KMS-11 (cell line): ENCODE data around the gene PHRF1.

Source experiments
- H2AFZ ChIP-seq: fragments of 200-600 bp; sonication (generic); 2 replicates; pipeline ENCODE4 v1.6.1; 2016; ENCODE audit warnings: antibody characterized with exemption, mixed run types, low read depth
- H3K27ac ChIP-seq: fragments of 200-600 bp; sonication (generic); 2 replicates; pipeline ENCODE4 v1.6.1; 2016; ENCODE audit warnings: mild to moderate bottlenecking, mixed run types
- H3K27me3 ChIP-seq: fragments of 200-600 bp; sonication (generic); 2 replicates; pipeline ENCODE4 v1.6.1; 2017; ENCODE audit warnings: mild to moderate bottlenecking, low read depth, mixed run types, moderate library complexity; ENCODE audit not compliant: insufficient read depth
- H3K36me3 ChIP-seq: fragments of 200-600 bp; sonication (generic); 2 replicates; pipeline ENCODE4 v1.6.1; 2017; ENCODE audit warnings: mild to moderate bottlenecking, mixed run types; ENCODE audit not compliant: insufficient read depth
- H3K4me1 ChIP-seq: fragments of 200-600 bp; sonication (generic); 2 replicates; pipeline ENCODE4 v1.6.1; 2016; ENCODE audit warnings: mild to moderate bottlenecking, low read depth, mixed run types; ENCODE audit not compliant: poor library complexity, severe bottlenecking
- H3K4me2 ChIP-seq: fragments of 200-600 bp; sonication (generic); 2 replicates; pipeline ENCODE4 v1.7.0; 2016; ENCODE audit warnings: mild to moderate bottlenecking, mixed run types
- H3K4me3 ChIP-seq: fragments of 200-600 bp; sonication (generic); IDR thresholded peaks from 2 replicates; pipeline ENCODE4 v1.6.1; 2017; ENCODE audit warnings: low read depth, low read length, mixed read lengths; ENCODE audit not compliant: insufficient read depth
- H3K79me2 ChIP-seq: fragments of 200-600 bp; sonication (generic); 2 replicates; pipeline ENCODE4 v1.6.1; 2016; ENCODE audit warnings: low read depth, mixed run types; ENCODE audit not compliant: insufficient read depth
- H3K9ac ChIP-seq: fragments of 200-600 bp; sonication (generic); 2 replicates; pipeline ENCODE4 v1.6.1; 2016; ENCODE audit warnings: mild to moderate bottlenecking, mixed run types
- H4K20me1 ChIP-seq: fragments of 200-600 bp; sonication (generic); 2 replicates; pipeline ENCODE4 v1.6.1; 2016; ENCODE audit warnings: mild to moderate bottlenecking, mixed run types; ENCODE audit not compliant: insufficient read depth
- TF ChIP-seq, protein P1 (sequence below): fragments of 200-600 bp; sonication (generic); conservative IDR thresholded peaks from 2 replicates; pipeline ENCODE4 v1.6.1; 2017; ENCODE audit warnings: low read depth, mild to moderate bottlenecking, antibody characterized with exemption, low read length, moderate library complexity, mixed read lengths

PHRF1 gene

DNA sequence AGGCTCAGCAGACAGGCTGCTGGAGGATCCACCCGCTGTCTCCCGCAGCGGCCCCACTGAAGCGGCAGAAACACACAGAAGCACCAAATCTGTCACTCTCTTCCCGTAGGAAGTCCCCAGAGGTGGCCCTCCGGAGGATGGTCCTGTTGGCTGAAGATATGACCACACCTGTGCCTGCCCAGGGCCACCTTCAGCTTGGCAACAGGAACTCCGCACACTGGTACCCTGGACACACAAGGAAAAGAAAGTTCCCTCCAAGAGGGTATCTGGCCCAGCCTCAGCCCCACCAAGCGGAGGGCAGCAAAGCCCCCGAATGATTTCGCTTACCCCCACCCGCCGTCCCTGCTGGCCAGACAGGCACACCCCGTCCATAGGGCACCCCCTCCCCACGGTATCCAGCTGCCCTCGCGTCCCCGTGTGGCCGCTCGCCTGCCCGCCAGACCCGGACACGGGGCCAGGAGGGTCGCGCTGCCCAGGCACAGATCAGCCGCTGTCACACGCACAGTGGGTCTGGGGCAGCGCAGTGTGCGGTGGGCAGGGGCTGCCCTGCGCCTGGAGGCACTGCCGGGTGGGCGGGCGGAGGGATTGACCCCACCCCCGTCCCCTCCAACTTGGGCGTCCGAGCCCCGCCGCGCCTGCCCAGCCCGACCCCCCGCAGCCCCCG, 8.5 kb upstream of the PHRF1 start:
- Histone ChIP-seq H3K4me2 (peak overlapping the region; percentile 33), H3K4me3 (no peak overlapping the region), H4K20me1 (no peaks in the 10 kb centered on the region), H3K36me3 (no peaks in the 10 kb centered on the region), H3K4me1 (peaks cover 3% of the 10 kb centered on the region), H3K79me2 (no peaks in the 10 kb centered on the region), H3K27ac (no peak overlapping the region), H2AFZ (peak overlapping the region; percentile 47), H3K9ac (no peak overlapping the region), H3K27me3 (no peaks in the 10 kb centered on the region)
- TF ChIP-seq, protein P1, sequence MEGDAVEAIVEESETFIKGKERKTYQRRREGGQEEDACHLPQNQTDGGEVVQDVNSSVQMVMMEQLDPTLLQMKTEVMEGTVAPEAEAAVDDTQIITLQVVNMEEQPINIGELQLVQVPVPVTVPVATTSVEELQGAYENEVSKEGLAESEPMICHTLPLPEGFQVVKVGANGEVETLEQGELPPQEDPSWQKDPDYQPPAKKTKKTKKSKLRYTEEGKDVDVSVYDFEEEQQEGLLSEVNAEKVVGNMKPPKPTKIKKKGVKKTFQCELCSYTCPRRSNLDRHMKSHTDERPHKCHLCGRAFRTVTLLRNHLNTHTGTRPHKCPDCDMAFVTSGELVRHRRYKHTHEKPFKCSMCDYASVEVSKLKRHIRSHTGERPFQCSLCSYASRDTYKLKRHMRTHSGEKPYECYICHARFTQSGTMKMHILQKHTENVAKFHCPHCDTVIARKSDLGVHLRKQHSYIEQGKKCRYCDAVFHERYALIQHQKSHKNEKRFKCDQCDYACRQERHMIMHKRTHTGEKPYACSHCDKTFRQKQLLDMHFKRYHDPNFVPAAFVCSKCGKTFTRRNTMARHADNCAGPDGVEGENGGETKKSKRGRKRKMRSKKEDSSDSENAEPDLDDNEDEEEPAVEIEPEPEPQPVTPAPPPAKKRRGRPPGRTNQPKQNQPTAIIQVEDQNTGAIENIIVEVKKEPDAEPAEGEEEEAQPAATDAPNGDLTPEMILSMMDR, result no peak

DNA sequence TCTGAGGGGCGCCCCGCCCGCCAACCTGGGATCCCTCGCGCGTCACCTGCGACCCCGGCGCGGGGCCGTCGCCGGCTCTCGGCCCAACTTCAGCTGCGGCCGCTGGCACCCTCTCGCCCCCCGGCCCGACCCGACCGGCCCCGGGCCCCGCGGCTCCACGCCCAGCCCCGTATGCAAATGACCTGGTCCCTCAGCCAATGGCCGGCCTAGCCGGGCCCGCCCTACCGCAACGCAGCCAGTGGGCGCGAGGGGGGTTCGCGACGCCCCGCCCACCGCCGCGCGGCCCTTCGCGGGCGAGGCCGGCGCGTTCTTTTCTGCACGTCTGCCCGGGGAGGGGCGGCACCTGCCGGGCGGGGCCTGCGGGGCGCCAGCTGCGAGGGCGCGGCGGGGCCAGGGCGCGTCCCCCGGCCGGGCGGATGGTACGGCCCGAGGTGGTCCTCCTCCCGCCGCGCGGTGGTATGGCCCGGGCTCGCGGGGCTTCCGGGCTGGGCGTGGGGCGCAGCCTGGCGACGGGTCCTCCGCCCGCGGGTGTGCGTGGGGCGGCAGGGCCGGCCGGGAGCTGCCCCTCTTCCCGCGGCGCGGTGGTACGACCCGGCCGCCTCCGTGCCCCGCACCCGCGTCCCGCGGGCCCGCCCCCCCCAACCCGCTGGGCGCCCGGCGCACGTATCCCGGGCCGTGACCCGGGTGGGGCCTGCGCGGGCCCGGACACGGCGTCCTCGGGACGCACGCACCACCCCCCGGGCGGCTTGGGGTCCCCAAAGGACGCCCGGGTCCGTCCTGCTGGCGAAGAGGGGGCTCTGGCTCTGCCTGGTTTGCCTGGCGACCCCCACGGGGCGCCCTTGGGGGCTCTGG, 7.7 kb upstream of the PHRF1 start:
- H4K20me1 ChIP-seq, result no peaks in the 10 kb centered on the region
- TF ChIP-seq, protein P1, result no peak
- H2AFZ ChIP-seq, result peak overlapping the region; percentile 47
- H3K9ac ChIP-seq, result peak overlapping the region; percentile 52; the same call in 1 of the 2 replicates
- no peak overlapping the region for H3K27ac ChIP-seq
- no peaks in the 10 kb centered on the region for H3K36me3 ChIP-seq
- peaks cover 3% of the 10 kb centered on the region for H3K4me1 ChIP-seq
- H3K79me2 ChIP-seq, result no peaks in the 10 kb centered on the region
- H3K27me3 ChIP-seq, result no peaks in the 10 kb centered on the region
- H3K4me2 ChIP-seq, result peak overlapping the region; percentile 94
- H3K4me3 ChIP-seq, result no peak overlapping the region

DNA sequence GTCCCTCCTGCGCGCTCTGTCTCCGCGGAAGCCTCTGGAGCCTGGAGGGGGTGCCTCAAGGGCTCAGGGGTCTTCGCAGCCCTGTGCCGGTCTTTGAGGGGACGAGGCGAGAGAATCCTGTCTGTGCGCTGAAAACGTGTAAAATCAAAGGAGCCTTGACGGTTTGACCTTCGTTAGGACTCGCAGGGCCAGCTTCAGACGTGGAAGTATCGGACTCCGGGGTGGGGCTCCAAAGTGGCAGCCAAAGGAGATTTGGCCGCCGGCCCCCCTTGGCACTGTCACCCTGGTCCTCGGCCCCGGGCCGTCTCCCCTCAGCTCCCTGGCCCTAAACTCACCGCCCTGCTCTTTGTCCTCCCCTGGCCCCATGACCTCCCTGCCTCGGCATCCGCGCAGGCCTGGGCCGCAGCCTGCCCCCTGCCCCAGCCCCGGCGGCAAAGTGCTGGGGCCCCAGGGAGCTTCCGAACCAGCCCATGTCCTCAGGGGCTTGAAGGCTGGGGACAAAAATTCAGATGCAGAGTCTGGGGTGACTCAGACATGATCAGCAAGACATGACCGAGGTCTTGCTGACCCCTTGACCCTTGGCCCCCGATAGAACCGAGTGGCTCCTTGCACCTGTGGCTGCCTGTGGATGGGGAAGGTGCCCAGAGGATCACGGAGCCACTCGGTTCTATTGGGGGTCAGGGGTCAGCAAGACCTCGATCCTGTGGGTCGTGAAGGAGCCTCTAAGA, 6.9 kb upstream of the PHRF1 start:
- Histone ChIP-seq H3K27ac (no peak overlapping the region), H3K4me3 (no peak overlapping the region), H3K27me3 (no peaks in the 10 kb centered on the region), H3K9ac (peak overlapping the region; percentile 52; the same call in 1 of the 2 replicates), H3K4me2 (peak overlapping the region; percentile 94), H2AFZ (peak overlapping the region; percentile 41; the same call in 1 of the 2 replicates), H3K36me3 (no peaks in the 10 kb centered on the region), H3K79me2 (no peaks in the 10 kb centered on the region), H4K20me1 (no peaks in the 10 kb centered on the region), H3K4me1 (peaks cover 3% of the 10 kb centered on the region)
- TF ChIP-seq, protein P1, result no peak

DNA sequence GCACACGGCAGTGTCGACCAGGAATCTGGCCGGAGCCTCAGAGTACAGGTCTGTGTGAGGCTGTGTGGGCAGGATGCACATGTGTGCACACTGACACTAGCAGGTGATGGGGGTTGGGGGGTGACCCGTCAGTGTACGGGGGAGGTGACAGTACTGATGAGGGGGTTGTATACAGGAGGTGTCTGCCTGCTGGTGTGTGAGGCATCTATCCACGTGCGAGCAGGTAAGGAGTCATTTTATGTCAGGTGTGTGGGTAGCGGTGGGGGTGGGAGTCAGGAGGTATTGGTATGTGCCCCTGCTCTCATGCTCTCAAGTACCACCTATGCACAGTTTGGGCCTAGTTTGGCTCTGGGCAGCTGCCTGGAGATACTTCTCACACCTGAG, 4.5 kb upstream of the PHRF1 start:
- TF ChIP-seq, protein P1, result no peak
- Histone ChIP-seq H3K27me3 (no peaks in the 10 kb centered on the region), H3K4me3 (no peak overlapping the region), H2AFZ (no peak overlapping the region), H3K9ac (no peak overlapping the region), H3K36me3 (no peaks in the 10 kb centered on the region), H3K79me2 (peaks cover 1% of the 10 kb centered on the region), H3K4me1 (peaks cover 10% of the 10 kb centered on the region), H3K4me2 (no peak overlapping the region), H4K20me1 (no peaks in the 10 kb centered on the region), H3K27ac (no peak overlapping the region)
